Endodermal cell (in vitro differentiated cells): ENCODE results near the gene ATOSB. TPM values are rescaled to one million over a fixed set of nuclear protein-coding genes. Genes with fewer than 3 reads are reported as not detected.

ENCODE experiments used
- DNase-seq: peaks from one replicate; pipeline ENCODE4 v3.0.0-alpha.2; 2017
- H3K27ac ChIP-seq: 2 replicates; pipeline ENCODE4 v1.5.1; 2013; ENCODE audit warnings: mild to moderate bottlenecking, low read depth, low read length, moderate library complexity
- H3K27me3 ChIP-seq: 2 replicates; pipeline ENCODE4 v1.6.1; 2013; ENCODE audit warnings: mild to moderate bottlenecking, low read length, moderate library complexity; ENCODE audit not compliant: insufficient read depth, control insufficient read depth, poor library complexity, severe bottlenecking
- H3K36me3 ChIP-seq: 2 replicates; pipeline ENCODE4 v1.7.0; 2013; ENCODE audit warnings: mild to moderate bottlenecking, low read length, moderate library complexity; ENCODE audit not compliant: control insufficient read depth, insufficient read depth
- H3K4me1 ChIP-seq: one replicate; pipeline ENCODE4 v1.7.0; 2013; ENCODE audit warnings: low read length; ENCODE audit not compliant: control insufficient read depth, insufficient read depth
- H3K4me3 ChIP-seq: 2 replicates; pipeline ENCODE4 v1.5.1; 2013; ENCODE audit warnings: mild to moderate bottlenecking, low read length, moderate library complexity
- H3K9ac ChIP-seq: 2 replicates; pipeline ENCODE4 v1.6.1; 2013; ENCODE audit warnings: mild to moderate bottlenecking, low read length, moderate library complexity; ENCODE audit not compliant: poor library complexity, severe bottlenecking; ENCODE audit errors: extremely low read depth
- H3K9me3 ChIP-seq: 2 replicates; pipeline ENCODE4 v1.6.1; 2013; ENCODE audit warnings: mild to moderate bottlenecking, low read length, moderate library complexity; ENCODE audit not compliant: control insufficient read depth
- H3K27ac Mint-ChIP-seq: 2 replicates; pipeline ENCODE4 v1.8.0; 2020; ENCODE audit warnings: mixed read lengths
- H3K27me3 Mint-ChIP-seq: 2 replicates; pipeline ENCODE4 v1.8.0; 2021; ENCODE audit warnings: mild to moderate bottlenecking, mixed read lengths; ENCODE audit not compliant: insufficient read depth
- H3K36me3 Mint-ChIP-seq: 2 replicates; pipeline ENCODE4 v1.8.0; 2020; ENCODE audit warnings: low read depth, mixed read lengths
- H3K4me1 Mint-ChIP-seq: 2 replicates; pipeline ENCODE4 v1.8.0; 2020; ENCODE audit warnings: mixed read lengths
- H3K4me3 Mint-ChIP-seq: 2 replicates; pipeline ENCODE4 v1.8.0; 2020; ENCODE audit warnings: mild to moderate bottlenecking, moderate library complexity, mixed read lengths
- H3K9me3 Mint-ChIP-seq: 2 replicates; pipeline ENCODE4 v1.8.0; 2020; ENCODE audit warnings: mild to moderate bottlenecking, mixed read lengths
- CTCF ChIP-seq: fragments of 200-600 bp; sonication (generic); conservative IDR thresholded peaks from 2 replicates; pipeline ENCODE4 v1.5.0; 2021; ENCODE audit warnings: antibody characterized with exemption, mild to moderate bottlenecking
- WGBS, 2 experiments: methylation state at CpG; one replicate each; pipeline versions ENCODE4 v1.1.5 to v1.1.7; 2013; ENCODE audit warnings: missing lambda C conversion rate in 2 of 2, mixed read lengths in 1 of 2; ENCODE audit not compliant: insufficient coverage in 1 of 2, insufficient read length in 1 of 2; 5-methylcytosine and 5-hydroxymethylcytosine counted together
- total RNA-seq, 2 donors: library from RNA; stranded (reverse); fragmentation: NEBNext Ultra II Directional in 1 of 2; extraction: Animal tissue kit (Norgen Biotek cat#: 25700) in 1 of 2; gene quantifications; 2 replicates in 1 of 2; 3 replicates in 1 of 2; pipeline ENCODE4 v1.2.1, GENCODE V29; 2021

Gene ATOSB
- total RNA-seq, 2 donors from 2014 or later = 21.1 to 22.7 TPM

DNA sequence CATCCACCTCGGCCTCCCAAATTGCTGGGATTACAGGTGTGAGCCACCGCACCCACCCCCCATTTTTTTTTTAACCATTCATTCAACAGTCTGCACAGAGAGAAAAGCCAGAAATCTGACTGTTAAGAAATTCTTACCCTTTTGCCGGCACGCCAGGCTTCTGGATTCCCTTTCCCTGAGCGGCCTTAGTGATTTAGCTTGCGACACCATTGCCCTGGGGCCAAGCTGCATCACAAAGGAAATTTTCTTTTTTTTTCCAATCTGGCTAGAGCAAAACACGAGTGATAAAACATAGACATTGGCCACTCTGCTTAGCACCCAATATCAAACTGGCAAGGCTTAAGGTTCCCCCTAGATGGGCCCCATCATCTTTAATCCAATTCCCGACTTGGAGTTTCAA lies 21.2 kb upstream of the ATOSB start:
- Histone ChIP-seq H3K4me3 (no peak overlapping the region), H3K9me3 (peaks cover 32% of the 10 kb centered on the region), H3K9ac (no peak overlapping the region), H3K27ac (no peak overlapping the region), H3K4me1 (no peaks in the 10 kb centered on the region), H3K27me3 (no peaks in the 10 kb centered on the region), H3K36me3 (no peaks in the 10 kb centered on the region)
- DNase-seq = no peak
- Mint-ChIP-seq H3K27me3 (no peaks in the 10 kb centered on the region), H3K36me3 (no peaks in the 10 kb centered on the region), H3K27ac (no peak overlapping the region), H3K4me3 (no peak overlapping the region), H3K9me3 (peaks cover 54% of the 10 kb centered on the region), H3K4me1 (no peaks in the 10 kb centered on the region)
- no peak for TF ChIP-seq CTCF
- WGBS, 2 experiments = 86 to 91% methylated on average over 5 to 8 of the region's 8 CpGs

- Mint-ChIP-seq H3K27me3 (no peaks in the 10 kb centered on the region), H3K9me3 (peaks cover 52% of the 10 kb centered on the region), H3K27ac (no peak overlapping the region), H3K36me3 (no peaks in the 10 kb centered on the region), H3K4me3 (no peak overlapping the region), H3K4me1 (no peaks in the 10 kb centered on the region)
- Histone ChIP-seq H3K27ac (no peak overlapping the region), H3K27me3 (no peaks in the 10 kb centered on the region), H3K36me3 (no peaks in the 10 kb centered on the region), H3K4me1 (no peaks in the 10 kb centered on the region), H3K9me3 (peaks cover 36% of the 10 kb centered on the region), H3K4me3 (no peak overlapping the region), H3K9ac (no peak overlapping the region)
- no peak for DNase-seq
- WGBS, 2 experiments = 90 to 100% methylated on average over 4 to 7 of the region's 7 CpGs
- TF ChIP-seq CTCF = no peak
These were observed 20.3 kb upstream of the ATOSB start for GRCh38 chr9:35135988-35136387.

DNA sequence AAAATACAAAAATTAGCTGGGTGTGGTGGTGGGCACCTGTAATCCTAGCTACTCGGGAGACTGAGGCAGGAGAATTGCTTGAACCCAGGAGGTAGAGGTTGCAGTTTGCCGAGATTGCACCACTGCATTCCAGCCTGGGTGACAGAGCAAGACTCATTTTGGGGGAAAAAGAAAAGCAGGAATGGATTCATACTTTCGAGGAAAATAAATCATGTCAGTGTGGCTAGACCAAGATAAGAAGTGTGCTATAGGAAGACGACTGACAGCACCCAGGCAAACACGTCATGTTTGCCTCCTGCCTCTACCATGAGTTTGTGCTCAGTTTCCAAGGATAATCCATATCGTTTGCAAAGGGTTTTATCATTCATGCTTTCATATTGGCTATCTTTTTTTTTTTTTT lies 19.3 kb upstream of the ATOSB start:
- Mint-ChIP-seq H3K4me3 (no peak overlapping the region), H3K4me1 (no peaks in the 10 kb centered on the region), H3K27me3 (no peaks in the 10 kb centered on the region), H3K36me3 (no peaks in the 10 kb centered on the region), H3K27ac (no peak overlapping the region), H3K9me3 (peaks cover 49% of the 10 kb centered on the region)
- no peak overlapping the region for H3K27ac ChIP-seq
- no peak overlapping the region for H3K9ac ChIP-seq
- DNase-seq = no peak
- no peaks in the 10 kb centered on the region for H3K36me3 ChIP-seq
- TF ChIP-seq CTCF = no peak
- H3K27me3 ChIP-seq = no peaks in the 10 kb centered on the region
- whole genome bisulfite sequencing, 2 experiments = 93 to 96% methylated on average over 5 to 6 of the region's 6 CpGs
- H3K4me3 ChIP-seq = no peak overlapping the region
- peaks cover 37% of the 10 kb centered on the region for H3K9me3 ChIP-seq
- H3K4me1 ChIP-seq = no peaks in the 10 kb centered on the region
